ENCODE measurements around the gene RAB3D.
"Not testable (repeated sequence)": the region's sequence is repeated elsewhere in the genome, so short reads cannot be mapped to it uniquely, and the experiment has no call there.

The RAB3D gene

GRCh38 chr19:11379857-11380350 is 40.4 kb upstream of the RAB3D start:
- H2BK5ac ChIP-seq (ENCODE audit: low read length), result no peak overlapping the region
- H2AFZ ChIP-seq (ENCODE audit: low read length), result no peak overlapping the region
- no peak overlapping the region for H2BK15ac ChIP-seq (ENCODE audit: low read length)
- H3K4me2 ChIP-seq (ENCODE audit: insufficient read depth, low read length, poor library complexity, severe bottlenecking), result peak overlapping the region; percentile 89
- H3K27me3 ChIP-seq (ENCODE audit: control insufficient read depth in 3 of 3, insufficient read depth in 3 of 3, low read depth in 1 of 3, low read length in 3 of 3), result peaks cover 8 to 22% (median 8%) of the 10 kb centered on the region in 3 experiments
- H3K27ac ChIP-seq (replicated peaks; ENCODE audit: low read length), result no peak overlapping the region
- H3K4me3 ChIP-seq (ENCODE audit: low read length in 2 of 2), result no peak overlapping the region
- WGBS, 2 donors (ENCODE audit: extremely low coverage in 2 of 2, insufficient read length in 2 of 2, insufficient replicate concordance in 1 of 2), result no CpG with 5 or more reads among the region's 7 CpGs
- no peak overlapping the region for H3K4ac ChIP-seq (ENCODE audit: low read length)
- H2BK12ac ChIP-seq (ENCODE audit: low read length), result no peak overlapping the region
- peaks cover 14 to 20% of the 10 kb centered on the region in 2 donors for H3K4me1 ChIP-seq (ENCODE audit: control insufficient read depth in 2 of 2, insufficient read depth in 1 of 2, low read depth in 1 of 2, low read length in 2 of 2)
- peaks cover 0 to 15% of the 10 kb centered on the region in 2 donors for H3K36me3 ChIP-seq (replicated peaks in 1 of 2; ENCODE audit: control insufficient read depth in 2 of 2, insufficient read depth in 2 of 2, low read length in 2 of 2)
- H3K9ac ChIP-seq (ENCODE audit: low read depth, low read length, poor library complexity), result no peak overlapping the region
- H2BK120ac ChIP-seq (ENCODE audit: low read depth, low read length), result no peak overlapping the region
- peaks cover 3% of the 10 kb centered on the region for H3K79me1 ChIP-seq (ENCODE audit: low read depth, low read length)
- no peak overlapping the region for H3K14ac ChIP-seq (ENCODE audit: low read length)
- no peak overlapping the region for H3K23ac ChIP-seq (ENCODE audit: low read depth, low read length, poor library complexity)
- H3K9me3 ChIP-seq (replicated peaks in 1 of 2; ENCODE audit: control insufficient read depth in 2 of 2, insufficient read depth in 1 of 2, low read depth in 1 of 2, low read length in 2 of 2), result peaks cover 0 to 1% of the 10 kb centered on the region in 2 donors
- H3K18ac ChIP-seq (ENCODE audit: low read length), result no peak overlapping the region
- no peak overlapping the region for H4K8ac ChIP-seq (ENCODE audit: low read depth, low read length)
- no peak overlapping the region for H2AK5ac ChIP-seq (ENCODE audit: low read depth, low read length)
- no peak overlapping the region for H4K91ac ChIP-seq (ENCODE audit: low read depth, low read length, poor library complexity)
- DNase-seq (ENCODE audit: low spot score), result no peak

GRCh38 chr19:11379269-11379845 is 39.9 kb upstream of the RAB3D start:
- not testable (repeated sequence) for H2AK5ac ChIP-seq (ENCODE audit: low read depth, low read length); H3K4ac ChIP-seq (ENCODE audit: low read length); H3K4me2 ChIP-seq (ENCODE audit: insufficient read depth, low read length, poor library complexity, severe bottlenecking); H3K9me3 ChIP-seq (replicated peaks in 1 of 2; ENCODE audit: control insufficient read depth in 2 of 2, insufficient read depth in 1 of 2, low read depth in 1 of 2, low read length in 2 of 2); H2BK12ac ChIP-seq (ENCODE audit: low read length); H3K79me1 ChIP-seq (ENCODE audit: low read depth, low read length); H4K8ac ChIP-seq (ENCODE audit: low read depth, low read length); H4K91ac ChIP-seq (ENCODE audit: low read depth, low read length, poor library complexity); H2BK120ac ChIP-seq (ENCODE audit: low read depth, low read length); H3K23ac ChIP-seq (ENCODE audit: low read depth, low read length, poor library complexity); H2BK15ac ChIP-seq (ENCODE audit: low read length); H2AFZ ChIP-seq (ENCODE audit: low read length); H3K4me3 ChIP-seq (ENCODE audit: low read length in 2 of 2); H2BK5ac ChIP-seq (ENCODE audit: low read length); H3K9ac ChIP-seq (ENCODE audit: low read depth, low read length, poor library complexity); H3K18ac ChIP-seq (ENCODE audit: low read length); H3K27ac ChIP-seq (replicated peaks; ENCODE audit: low read length); DNase-seq (ENCODE audit: low spot score); H3K14ac ChIP-seq (ENCODE audit: low read length)
- peaks cover 14 to 19% of the 10 kb centered on the region in 2 donors for H3K4me1 ChIP-seq (ENCODE audit: control insufficient read depth in 2 of 2, insufficient read depth in 1 of 2, low read depth in 1 of 2, low read length in 2 of 2)
- peaks cover 0 to 15% of the 10 kb centered on the region in 2 donors for H3K36me3 ChIP-seq (replicated peaks in 1 of 2; ENCODE audit: control insufficient read depth in 2 of 2, insufficient read depth in 2 of 2, low read length in 2 of 2)
- peaks cover 8 to 22% (median 8%) of the 10 kb centered on the region in 3 experiments for H3K27me3 ChIP-seq (ENCODE audit: control insufficient read depth in 3 of 3, insufficient read depth in 3 of 3, low read depth in 1 of 3, low read length in 3 of 3)
- WGBS, 2 donors (ENCODE audit: extremely low coverage in 2 of 2, insufficient read length in 2 of 2, insufficient replicate concordance in 1 of 2), result no CpG with 5 or more reads among the region's 14 CpGs

- H4K91ac ChIP-seq (ENCODE audit: low read depth, low read length, poor library complexity), result no peak overlapping the region
- peaks cover 0 to 15% of the 10 kb centered on the region in 2 donors for H3K36me3 ChIP-seq (replicated peaks in 1 of 2; ENCODE audit: control insufficient read depth in 2 of 2, insufficient read depth in 2 of 2, low read length in 2 of 2)
- H3K4me2 ChIP-seq (ENCODE audit: insufficient read depth, low read length, poor library complexity, severe bottlenecking), result no peak overlapping the region
- H2BK5ac ChIP-seq (ENCODE audit: low read length), result no peak overlapping the region
- H2BK12ac ChIP-seq (ENCODE audit: low read length), result no peak overlapping the region
- peak overlapping the region; percentile 75 for H3K14ac ChIP-seq (ENCODE audit: low read length)
- DNase-seq (ENCODE audit: low spot score), result peak; percentile 39
- H3K4ac ChIP-seq (ENCODE audit: low read length), result no peak overlapping the region
- H3K9ac ChIP-seq (ENCODE audit: low read depth, low read length, poor library complexity), result no peak overlapping the region
- peak overlapping the region; percentile 68 for H2BK15ac ChIP-seq (ENCODE audit: low read length)
- whole genome bisulfite sequencing, 2 donors (ENCODE audit: extremely low coverage in 2 of 2, insufficient read length in 2 of 2, insufficient replicate concordance in 1 of 2), result no CpG with 5 or more reads among the region's 8 CpGs
- no peak overlapping the region for H2BK120ac ChIP-seq (ENCODE audit: low read depth, low read length)
- peaks cover 8 to 17% (median 8%) of the 10 kb centered on the region in 3 experiments for H3K27me3 ChIP-seq (ENCODE audit: control insufficient read depth in 3 of 3, insufficient read depth in 3 of 3, low read depth in 1 of 3, low read length in 3 of 3)
- H3K4me3 ChIP-seq (ENCODE audit: low read length in 2 of 2), result no peak overlapping the region
- peaks cover 0 to 1% of the 10 kb centered on the region in 2 donors for H3K9me3 ChIP-seq (replicated peaks in 1 of 2; ENCODE audit: control insufficient read depth in 2 of 2, insufficient read depth in 1 of 2, low read depth in 1 of 2, low read length in 2 of 2)
- peak overlapping the region; percentile 27 for H3K18ac ChIP-seq (ENCODE audit: low read length)
- no peak overlapping the region for H4K8ac ChIP-seq (ENCODE audit: low read depth, low read length)
- H3K79me1 ChIP-seq (ENCODE audit: low read depth, low read length), result peaks cover 3% of the 10 kb centered on the region
- peak overlapping the region; percentile 25 for H3K23ac ChIP-seq (ENCODE audit: low read depth, low read length, poor library complexity)
- no peak overlapping the region for H2AFZ ChIP-seq (ENCODE audit: low read length)
- H3K4me1 ChIP-seq (ENCODE audit: control insufficient read depth in 2 of 2, insufficient read depth in 1 of 2, low read depth in 1 of 2, low read length in 2 of 2), result peaks cover 21 to 24% of the 10 kb centered on the region in 2 donors
- H3K27ac ChIP-seq (replicated peaks; ENCODE audit: low read length), result no peak overlapping the region
- H2AK5ac ChIP-seq (ENCODE audit: low read depth, low read length), result peak overlapping the region; percentile 78
Measured at GRCh38 chr19:11378319-11379189, 39.1 kb upstream of the RAB3D start.

- peak overlapping the region; percentile 78 for H2AK5ac ChIP-seq (ENCODE audit: low read depth, low read length)
- H2BK12ac ChIP-seq (ENCODE audit: low read length), result no peak overlapping the region
- WGBS, 2 donors (ENCODE audit: extremely low coverage in 2 of 2, insufficient read length in 2 of 2, insufficient replicate concordance in 1 of 2), result no CpG with 5 or more reads among the region's 3 CpGs
- no peak overlapping the region for H2BK120ac ChIP-seq (ENCODE audit: low read depth, low read length)
- H2BK5ac ChIP-seq (ENCODE audit: low read length), result no peak overlapping the region
- no peak overlapping the region for H2AFZ ChIP-seq (ENCODE audit: low read length)
- peak overlapping the region; percentile 25 for H3K23ac ChIP-seq (ENCODE audit: low read depth, low read length, poor library complexity)
- H3K4me3 ChIP-seq (ENCODE audit: low read length in 2 of 2), result no peak overlapping the region
- H3K18ac ChIP-seq (ENCODE audit: low read length), result no peak overlapping the region
- H4K8ac ChIP-seq (ENCODE audit: low read depth, low read length), result no peak overlapping the region
- H4K91ac ChIP-seq (ENCODE audit: low read depth, low read length, poor library complexity), result no peak overlapping the region
- H3K4me2 ChIP-seq (ENCODE audit: insufficient read depth, low read length, poor library complexity, severe bottlenecking), result no peak overlapping the region
- no peak overlapping the region for H3K27ac ChIP-seq (replicated peaks; ENCODE audit: low read length)
- H3K14ac ChIP-seq (ENCODE audit: low read length), result peak overlapping the region; percentile 75
- H3K79me1 ChIP-seq (ENCODE audit: low read depth, low read length), result peaks cover 3% of the 10 kb centered on the region
- no peak overlapping the region for H2BK15ac ChIP-seq (ENCODE audit: low read length)
- DNase-seq (ENCODE audit: low spot score), result no peak
- peaks cover 0 to 1% of the 10 kb centered on the region in 2 donors for H3K9me3 ChIP-seq (replicated peaks in 1 of 2; ENCODE audit: control insufficient read depth in 2 of 2, insufficient read depth in 1 of 2, low read depth in 1 of 2, low read length in 2 of 2)
- H3K27me3 ChIP-seq (ENCODE audit: control insufficient read depth in 3 of 3, insufficient read depth in 3 of 3, low read depth in 1 of 3, low read length in 3 of 3), result peaks cover 3 to 9% (median 3%) of the 10 kb centered on the region in 3 experiments
- H3K36me3 ChIP-seq (replicated peaks in 1 of 2; ENCODE audit: control insufficient read depth in 2 of 2, insufficient read depth in 2 of 2, low read length in 2 of 2), result peaks cover 0 to 15% of the 10 kb centered on the region in 2 donors
- H3K4me1 ChIP-seq (ENCODE audit: control insufficient read depth in 2 of 2, insufficient read depth in 1 of 2, low read depth in 1 of 2, low read length in 2 of 2), result peaks cover 24% of the 10 kb centered on the region in 2 donors
- no peak overlapping the region for H3K4ac ChIP-seq (ENCODE audit: low read length)
- no peak overlapping the region for H3K9ac ChIP-seq (ENCODE audit: low read depth, low read length, poor library complexity)
Measured at GRCh38 chr19:11377756-11378155, 38.3 kb upstream of the RAB3D start.
